Lung (tissue), 12 donors: ENCODE data around the gene PRSS36. TPM values are rescaled to one million over a fixed set of nuclear protein-coding genes. Genes with fewer than 3 reads are reported as not detected.

Source experiments
- ATAC-seq: fragments of 200-7000 bp; cut with Tn5 transposase; one replicate; pipeline ENCODE4 v1.9.1; 2020; ENCODE audit warnings: moderate number of reproducible peaks; ENCODE audit not compliant: insufficient read depth, low FRiP score
- DNase-seq, 3 donors: peaks; one replicate each; pipeline ENCODE4 v3.0.0-alpha.2; 2013 to 2017
- H3K27ac ChIP-seq, 2 donors: one replicate each; pipeline ENCODE4 v1.5.1; 2013; ENCODE audit warnings: mild to moderate bottlenecking in 2 of 2, moderate library complexity in 2 of 2, control low read depth in 1 of 2, inconsistent platforms in 1 of 2, low read depth in 1 of 2, low read length in 1 of 2
- H3K27me3 ChIP-seq, 3 donors: one replicate each; pipeline ENCODE4 v1.5.1; 2013; ENCODE audit warnings: low read length in 2 of 3; ENCODE audit not compliant: control insufficient read depth in 3 of 3, insufficient read depth in 3 of 3
- H3K36me3 ChIP-seq, 4 donors: one replicate each; pipeline ENCODE4 v1.5.1; 2013; ENCODE audit warnings: low read length in 4 of 4, mild to moderate bottlenecking in 1 of 4, moderate library complexity in 1 of 4; ENCODE audit not compliant: control insufficient read depth in 4 of 4, insufficient read depth in 4 of 4
- H3K4me1 ChIP-seq, 5 donors: one replicate each; pipeline ENCODE4 v1.5.1; 2013; ENCODE audit warnings: low read length in 5 of 5, mild to moderate bottlenecking in 2 of 5, moderate library complexity in 1 of 5; ENCODE audit not compliant: control insufficient read depth in 5 of 5, insufficient read depth in 5 of 5
- H3K4me3 ChIP-seq: one replicate; pipeline ENCODE4 v1.5.1; 2013; ENCODE audit warnings: mild to moderate bottlenecking, control low read depth, moderate library complexity
- H3K9ac ChIP-seq, 2 donors: one replicate each; pipeline ENCODE4 v1.5.1; 2013; ENCODE audit warnings: low read length in 2 of 2, control low read depth in 1 of 2; ENCODE audit not compliant: insufficient read depth in 1 of 2
- H3K9me3 ChIP-seq, 4 donors: one replicate each; pipeline ENCODE4 v1.5.1; 2013; ENCODE audit warnings: low read length in 3 of 4, mild to moderate bottlenecking in 1 of 4, moderate library complexity in 1 of 4; ENCODE audit not compliant: control insufficient read depth in 4 of 4, insufficient read depth in 3 of 4
- CTCF ChIP-seq: IDR thresholded peaks from 2 replicates; pipeline ENCODE4 v1.5.1; 2012; ENCODE audit warnings: mild to moderate bottlenecking; ENCODE audit errors: control extremely low read depth, extremely low read depth
- WGBS, 2 donors: extraction: QIAGEN DNeasy Blood & Tissue Kit; methylation state at CpG; one replicate each; pipeline ENCODE4 v1.1.7; 2013; 5-methylcytosine and 5-hydroxymethylcytosine counted together
- polyA plus RNA-seq, 2 donors: library from polyadenylated mRNA; stranded (reverse); fragments of 200-250 nt; gene quantifications; one replicate each; pipeline ENCODE4 v1.2.1, GENCODE V29; 2013
- total RNA-seq, 2 donors: library from RNA; depleted of rRNA in 1 of 2; stranded (reverse); fragments of >200 nt in 1 of 2; gene quantifications; one replicate each; pipeline ENCODE4 v1.2.1, GENCODE V29; 2014 to 2021
- donor health status: control.
- donor health status: control.
- donor health status: Bipolar disorder and iron deficiency.
- donor health status: healthy.
- donor health status: DM: yes; HTN: yes; CAD: no.

Gene PRSS36
- total and polyA plus RNA-seq, 4 donors: 0.43 to 4.2 (median 3.1) TPM

- DNase-seq: no peak
- no peak for TF ChIP-seq CTCF
- H3K27ac ChIP-seq: no peak overlapping the region
- no peaks in the 10 kb centered on the region for H3K27me3 ChIP-seq
- no peak overlapping the region for H3K9ac ChIP-seq
- no peaks in the 10 kb centered on the region for H3K9me3 ChIP-seq
- peaks cover 0 to 22% (median 6%) of the 10 kb centered on the region in 5 donors for H3K4me1 ChIP-seq
- peaks cover 15 to 36% (median 26%) of the 10 kb centered on the region in 4 donors for H3K36me3 ChIP-seq
- no peak overlapping the region for H3K4me3 ChIP-seq
- ATAC-seq: no peak
- 90 to 94% methylated on average over 3 of the region's 3 CpGs for WGBS, 2 donors
Observed at GRCh38 chr16:31125844-31126243, 24.0 kb downstream of the PRSS36 start.

DNA sequence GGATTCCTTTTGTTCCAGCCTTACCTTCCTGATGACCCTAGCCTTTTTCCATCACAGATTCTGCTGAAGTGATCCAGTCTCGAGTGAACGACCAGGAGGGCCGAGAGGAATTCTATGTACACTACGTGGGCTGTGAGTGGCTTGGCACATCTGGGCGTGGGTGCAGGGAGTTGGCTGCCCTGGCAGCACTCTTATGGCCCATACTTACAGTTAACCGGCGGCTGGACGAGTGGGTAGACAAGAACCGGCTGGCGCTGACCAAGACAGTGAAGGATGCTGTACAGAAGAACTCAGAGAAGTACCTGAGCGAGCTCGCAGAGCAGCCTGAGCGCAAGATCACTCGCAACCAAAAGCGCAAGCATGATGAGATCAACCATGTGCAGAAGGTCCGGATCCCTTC, 29.7 kb downstream of the PRSS36 start:
- Histone ChIP-seq H3K4me3 (no peak overlapping the region), H3K27ac (peak overlapping the region; percentile 13 to 99), H3K9me3 (no peaks in the 10 kb centered on the region), H3K4me1 (peaks cover 2 to 10% (median 7%) of the 10 kb centered on the region in 5 donors), H3K36me3 (peaks cover 19 to 34% (median 20%) of the 10 kb centered on the region in 4 donors), H3K9ac (no peak overlapping the region), H3K27me3 (no peaks in the 10 kb centered on the region)
- no peak for TF ChIP-seq CTCF
- 86 to 93% methylated on average over 16 of the region's 16 CpGs for WGBS, 2 donors
- ATAC-seq (no peak), DNase-seq (no peak)

GRCh38 chr16:31118223-31119155, 31.4 kb downstream of the PRSS36 start:
- peak; percentile 21 for ATAC-seq

More at GRCh38 chr16:31118223-31119155, 31.4 kb downstream of the PRSS36 start:
- H3K4me3 ChIP-seq: peak overlapping the region; percentile 24
- WGBS, 2 donors: 51 to 58% methylated on average over 9 of the region's 9 CpGs
- peaks cover 2 to 10% (median 7%) of the 10 kb centered on the region in 5 donors for H3K4me1 ChIP-seq
- no peak for DNase-seq
- H3K27ac ChIP-seq: peak overlapping the region; percentile 98 to 99
- peak overlapping the region; percentile 58 to 91 for H3K9ac ChIP-seq
- peaks cover 19 to 29% (median 20%) of the 10 kb centered on the region in 4 donors for H3K36me3 ChIP-seq
- H3K27me3 ChIP-seq: no peaks in the 10 kb centered on the region
- TF ChIP-seq CTCF: no peak
- no peaks in the 10 kb centered on the region for H3K9me3 ChIP-seq
